Measurements from ENCODE around the gene BET1L.
"Not testable (repeated sequence)": the region's sequence is repeated elsewhere in the genome, so short reads cannot be mapped to it uniquely, and the experiment has no call there.

BET1L gene

GRCh38 chr11:227824-228379 is 20.7 kb upstream of the BET1L start:
- DNase-seq, result no peak

GRCh38 chr11:225734-226453 is 18.7 kb upstream of the BET1L start:
- no peak for DNase-seq

GRCh38 chr11:224424-224823 is 17.2 kb upstream of the BET1L start:
- no peak for DNase-seq

- DNase-seq, result no peak
Measured at GRCh38 chr11:223884-224283, 16.7 kb upstream of the BET1L start.

- DNase-seq, result no peak
Measured at GRCh38 chr11:223026-223789, 16.0 kb upstream of the BET1L start.

- no peak for DNase-seq
Measured at GRCh38 chr11:221998-222789, 15.0 kb upstream of the BET1L start.

- DNase-seq, result no peak
Measured at GRCh38 chr11:221539-221938, 14.3 kb upstream of the BET1L start.

GRCh38 chr11:220641-221215 is 13.5 kb upstream of the BET1L start:
- not testable (repeated sequence) for DNase-seq

- DNase-seq, result no peak
Measured at GRCh38 chr11:218815-219593, 11.8 kb upstream of the BET1L start.

GRCh38 chr11:217704-218103 is 10.5 kb upstream of the BET1L start:
- DNase-seq, result no peak

GRCh38 chr11:216081-216974 is 9.1 kb upstream of the BET1L start:
- no peak for DNase-seq

- DNase-seq, result no peak
Measured at GRCh38 chr11:215581-216037, 8.4 kb upstream of the BET1L start.

- no peak for DNase-seq
Measured at GRCh38 chr11:214083-214482, 6.9 kb upstream of the BET1L start.

GRCh38 chr11:213111-213510 is 5.9 kb upstream of the BET1L start:
- DNase-seq, result no peak

GRCh38 chr11:212150-213100 is 5.2 kb upstream of the BET1L start:
- DNase-seq, result no peak

- no peak for DNase-seq
Measured at GRCh38 chr11:211741-212140, 4.5 kb upstream of the BET1L start.

- DNase-seq, result no peak
Measured at GRCh38 chr11:211295-211694, 4.1 kb upstream of the BET1L start.

- no peak for DNase-seq
Measured at GRCh38 chr11:210803-211180, 3.6 kb upstream of the BET1L start.

- DNase-seq, result no peak
Measured at GRCh38 chr11:210122-210802, 3.1 kb upstream of the BET1L start.

All from T-helper 1 cell (primary cell).